ENCODE results near the gene ZFP36.
A peak's percentile ranks its signal among the peaks of the same experiment; 100 is the strongest.

Gene ZFP36

DNA sequence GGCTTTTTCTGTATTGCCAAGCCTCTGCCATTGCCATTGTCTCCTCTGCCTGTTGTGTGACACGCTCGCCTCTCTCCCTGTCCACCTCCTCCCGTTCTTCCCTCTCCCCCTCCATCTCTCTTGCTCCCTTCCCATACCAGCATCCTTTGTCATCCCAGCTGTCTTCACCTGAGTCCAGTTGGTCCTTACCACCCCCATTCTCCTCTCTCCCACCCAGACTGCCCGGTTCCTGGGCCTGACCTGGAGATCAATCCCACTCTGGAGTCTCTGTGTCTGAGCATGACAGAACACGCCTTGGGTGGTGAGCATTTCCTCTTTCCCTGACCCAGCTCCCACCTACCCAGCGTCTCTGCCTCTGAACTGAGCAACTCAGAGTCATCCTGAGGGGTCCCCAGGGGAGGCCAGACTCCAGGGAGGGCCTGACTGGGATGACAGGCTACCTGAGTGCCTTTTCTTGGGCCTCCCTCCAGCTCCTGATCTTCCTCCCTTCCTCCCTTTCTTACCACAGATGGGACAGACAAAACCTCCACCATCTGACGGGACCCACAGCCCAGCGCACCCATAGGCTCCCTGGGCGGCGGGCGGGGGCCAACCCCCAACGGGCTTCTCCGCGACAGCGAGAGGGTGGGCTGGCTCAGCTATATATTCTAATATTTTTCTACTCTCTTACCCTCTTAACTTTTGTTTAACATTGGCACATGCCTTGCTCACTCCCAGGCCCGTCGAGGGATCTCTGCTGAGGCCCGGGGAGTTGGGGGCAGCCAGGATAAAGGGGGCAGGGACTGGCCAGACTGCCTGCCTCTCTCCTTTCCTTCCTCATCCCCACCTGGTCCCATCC is 23.4 kb upstream of the ZFP36 start:
- no peak for DNase-seq (ENCODE audit: extremely low read depth in 1 of 2, low read depth in 1 of 2)

DNA sequence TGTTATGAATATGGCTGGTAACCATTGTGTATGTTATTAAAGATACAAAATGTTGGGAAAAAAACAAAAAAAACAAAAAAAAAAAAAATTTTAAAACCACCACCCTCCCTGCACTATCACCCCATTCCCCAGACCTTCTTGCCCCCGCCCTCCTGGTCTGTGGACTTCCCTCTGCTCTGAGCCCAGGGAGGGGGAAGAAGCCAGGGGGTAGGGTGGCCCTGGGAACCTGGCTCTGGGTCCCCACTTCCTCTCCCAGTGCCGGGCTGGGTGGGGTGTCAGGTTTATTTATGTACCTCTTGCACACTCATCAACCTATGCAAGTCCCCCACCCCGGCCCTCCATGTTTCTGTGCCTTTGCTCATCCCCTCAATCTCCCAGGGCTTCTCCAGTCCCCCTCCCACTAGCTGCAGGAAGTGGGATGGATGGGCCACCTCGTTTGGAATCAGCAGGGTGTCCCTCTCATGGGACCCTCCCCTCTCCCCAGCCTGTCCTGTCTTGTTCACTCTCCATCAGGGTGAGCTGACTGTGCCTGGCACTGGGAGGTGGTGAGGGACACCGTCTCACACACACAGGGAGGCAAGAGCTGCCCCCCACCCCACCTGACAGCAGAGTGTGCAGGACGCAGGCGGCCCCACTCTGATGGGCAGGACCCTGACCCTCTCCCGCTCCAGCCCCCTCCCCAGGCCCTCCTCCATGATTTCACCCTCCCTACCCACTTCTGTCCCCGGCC is 21.6 kb upstream of the ZFP36 start:
- DNase-seq (ENCODE audit: extremely low read depth in 1 of 2, low read depth in 1 of 2) = no peak

GRCh38 chr19:39385629-39386411 is 20.8 kb upstream of the ZFP36 start:
- no peak for DNase-seq (ENCODE audit: extremely low read depth in 1 of 2, low read depth in 1 of 2)

DNA sequence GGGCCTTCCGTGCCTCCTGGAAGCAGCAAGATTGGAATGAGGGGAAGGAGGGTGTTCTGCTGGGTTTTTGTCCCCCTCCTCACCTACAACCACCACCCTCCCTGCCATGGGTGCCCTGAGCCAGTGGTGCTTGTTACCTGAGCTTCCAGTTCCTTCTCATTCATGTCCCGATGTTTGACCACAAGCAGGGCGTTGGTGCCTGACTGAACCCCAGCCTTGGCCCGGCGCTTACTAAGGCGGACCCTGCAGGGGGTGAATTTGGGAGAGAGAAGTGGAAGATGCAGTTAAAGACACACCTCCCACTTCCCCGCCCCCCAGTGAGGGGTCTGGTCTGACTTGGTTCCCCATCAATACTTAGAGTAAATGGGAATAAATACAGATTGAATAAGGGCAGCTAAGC is 20.1 kb upstream of the ZFP36 start:
- no peak for DNase-seq (ENCODE audit: extremely low read depth in 1 of 2, low read depth in 1 of 2)

DNA sequence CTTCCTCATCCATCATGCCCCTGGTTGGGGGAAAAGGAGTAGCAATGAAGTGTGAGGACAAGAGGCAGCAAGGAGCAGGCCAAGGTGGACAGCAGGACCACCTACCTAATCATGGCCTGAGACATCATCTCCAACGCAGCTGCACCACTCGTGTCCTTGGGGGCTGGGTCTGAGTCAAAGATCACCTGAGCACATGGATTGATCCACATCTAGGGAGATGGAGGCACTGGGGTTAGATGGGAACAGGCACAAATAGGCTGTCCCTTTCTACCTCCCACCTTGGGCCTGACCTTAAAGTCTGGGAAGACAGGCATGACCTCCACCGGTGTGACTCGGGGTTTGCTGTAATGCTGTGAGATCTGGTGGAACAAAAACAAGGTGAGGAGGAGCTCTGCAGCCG is 18.0 kb upstream of the ZFP36 start:
- DNase-seq (ENCODE audit: extremely low read depth in 1 of 2, low read depth in 1 of 2) = no peak

- no peak for DNase-seq (ENCODE audit: extremely low read depth in 1 of 2, low read depth in 1 of 2)
These were observed 16.8 kb upstream of the ZFP36 start for GRCh38 chr19:39389631-39390414.

GRCh38 chr19:39390451-39390750 is 16.2 kb upstream of the ZFP36 start:
- peak; percentile 62 to 74 for DNase-seq (ENCODE audit: extremely low read depth in 1 of 2, low read depth in 1 of 2)

- DNase-seq (ENCODE audit: extremely low read depth in 1 of 2, low read depth in 1 of 2) = peak; percentile 85 to 93
These were observed 15.8 kb upstream of the ZFP36 start, which contains the start of the genes MED29 and PAF1 for GRCh38 chr19:39390751-39391437. TSS of gene MED29 (plus strand) at chr19:39391378. CDS start at chr19:39391423, 45 bp downstream. TSS of gene PAF1 (minus strand) at chr19:39391106. CDS start at chr19:39390864, 242 bp downstream.

GRCh38 chr19:39397360-39398296 is 9.0 kb upstream of the ZFP36 start:
- DNase-seq (ENCODE audit: extremely low read depth in 1 of 2, low read depth in 1 of 2) = peak; percentile 92 to 93

DNA sequence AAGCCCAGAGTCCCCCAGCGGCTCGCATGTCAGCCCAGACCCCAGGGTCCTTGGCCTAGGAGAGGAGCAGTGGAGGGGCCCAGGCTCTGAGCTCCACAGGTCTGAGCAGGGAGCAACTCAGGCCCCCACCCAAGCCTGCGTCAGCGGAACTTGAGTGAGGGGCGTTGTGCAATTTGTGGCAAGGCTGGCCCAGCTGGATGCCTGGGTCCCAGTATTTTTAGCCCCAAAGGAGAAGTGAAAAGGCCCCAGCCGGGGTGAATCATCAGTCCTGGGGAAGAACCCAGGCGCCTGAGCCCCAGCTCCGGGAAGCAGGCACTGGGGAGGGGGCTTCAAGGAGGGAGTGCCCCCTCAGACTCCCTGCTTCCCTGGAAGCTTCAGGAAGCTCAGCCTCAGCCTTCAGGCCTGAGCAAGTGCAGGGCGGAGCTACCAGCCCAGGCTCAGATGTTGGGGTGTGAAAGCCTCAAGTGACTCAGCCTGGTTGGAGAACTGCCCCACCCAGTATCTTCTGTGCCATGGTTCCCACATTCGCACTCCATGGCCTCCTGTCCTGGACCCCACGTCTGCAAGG is 8.3 kb upstream of the ZFP36 start:
- DNase-seq (ENCODE audit: extremely low read depth in 1 of 2, low read depth in 1 of 2) = no peak

GRCh38 chr19:39399668-39400050 is 7.0 kb upstream of the ZFP36 start:
- no peak for DNase-seq (ENCODE audit: extremely low read depth in 1 of 2, low read depth in 1 of 2)

DNA sequence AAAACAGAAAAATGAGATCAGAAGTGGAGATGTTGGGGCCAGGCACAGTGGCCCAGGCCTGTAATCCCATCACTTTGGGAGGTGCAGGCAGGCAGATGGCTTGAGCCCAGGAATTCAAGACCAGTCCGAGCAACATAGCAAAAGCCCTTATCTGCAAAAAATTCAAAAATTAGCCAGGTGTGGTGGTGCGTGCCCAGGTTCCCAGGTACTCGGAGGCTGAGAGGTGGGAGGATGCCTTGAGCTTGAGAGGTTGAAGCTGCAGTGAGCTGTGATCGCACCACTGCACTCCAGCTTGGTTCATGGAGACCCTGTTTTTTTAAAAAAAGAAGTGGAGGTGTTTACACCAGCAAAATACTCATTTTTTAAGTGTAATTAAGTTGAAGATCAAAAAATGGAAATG is 6.6 kb upstream of the ZFP36 start:
- DNase-seq (ENCODE audit: extremely low read depth in 1 of 2, low read depth in 1 of 2) = no peak

- no peak for DNase-seq (ENCODE audit: extremely low read depth in 1 of 2, low read depth in 1 of 2)
These were observed 5.5 kb upstream of the ZFP36 start for GRCh38 chr19:39401070-39401548.

- peak; percentile 71 to 88 for DNase-seq (ENCODE audit: extremely low read depth in 1 of 2, low read depth in 1 of 2)
These were observed 4.9 kb upstream of the ZFP36 start for GRCh38 chr19:39401549-39402345.

GRCh38 chr19:39402346-39403300 is 4.0 kb upstream of the ZFP36 start:
- DNase-seq (ENCODE audit: extremely low read depth in 1 of 2, low read depth in 1 of 2) = peak; percentile 75 to 80
